GM12801 (cell line): ENCODE measurements around the gene ITGB2.

Experiments used
- TF ChIP-seq, protein P1 (sequence below): IDR thresholded peaks from one replicate; pipeline ENCODE4 v1.5.1; 2011; ENCODE audit warnings: control low read depth; ENCODE audit not compliant: insufficient read length; ENCODE audit errors: extremely low read depth

The ITGB2 gene

DNA sequence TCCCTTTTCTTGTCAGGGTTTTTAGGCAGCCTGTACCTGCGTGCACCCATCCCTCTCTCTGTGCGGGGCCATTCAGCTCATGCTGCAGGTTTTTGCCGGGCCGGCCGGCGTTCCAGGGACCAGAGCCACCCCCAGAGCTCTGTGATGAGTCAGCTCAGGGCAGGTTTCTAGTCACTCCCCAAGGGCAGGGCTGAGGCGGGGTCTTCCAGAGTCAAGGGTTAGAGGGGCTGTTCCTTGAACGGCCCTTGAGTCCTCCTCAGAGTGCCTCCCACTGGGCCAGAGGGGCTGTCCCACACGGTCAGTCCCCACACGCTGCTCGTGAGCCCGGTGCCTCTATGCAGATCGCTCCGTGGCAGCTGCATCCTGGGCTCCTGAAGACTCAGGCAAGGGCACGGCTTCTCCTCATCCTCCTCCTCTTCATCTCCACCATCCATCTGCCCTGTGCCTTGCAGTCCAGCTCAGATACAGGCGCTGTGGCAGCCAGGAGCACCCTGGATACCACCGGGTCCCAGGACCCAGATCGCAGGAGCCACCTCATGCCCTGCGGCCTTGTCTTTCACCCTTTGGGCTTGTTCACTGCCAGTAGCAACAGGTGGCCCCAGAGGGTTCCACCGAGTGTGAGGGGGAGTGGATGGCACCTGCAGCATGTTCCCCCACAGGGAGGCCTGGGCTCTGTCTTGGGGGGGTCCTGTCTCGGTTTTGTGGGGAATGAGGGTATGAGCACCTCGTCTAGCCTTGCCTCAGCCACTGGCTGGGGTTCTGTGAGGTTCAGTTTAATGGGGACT lies 36.5 kb upstream of the ITGB2 start:
- TF ChIP-seq, protein P1, sequence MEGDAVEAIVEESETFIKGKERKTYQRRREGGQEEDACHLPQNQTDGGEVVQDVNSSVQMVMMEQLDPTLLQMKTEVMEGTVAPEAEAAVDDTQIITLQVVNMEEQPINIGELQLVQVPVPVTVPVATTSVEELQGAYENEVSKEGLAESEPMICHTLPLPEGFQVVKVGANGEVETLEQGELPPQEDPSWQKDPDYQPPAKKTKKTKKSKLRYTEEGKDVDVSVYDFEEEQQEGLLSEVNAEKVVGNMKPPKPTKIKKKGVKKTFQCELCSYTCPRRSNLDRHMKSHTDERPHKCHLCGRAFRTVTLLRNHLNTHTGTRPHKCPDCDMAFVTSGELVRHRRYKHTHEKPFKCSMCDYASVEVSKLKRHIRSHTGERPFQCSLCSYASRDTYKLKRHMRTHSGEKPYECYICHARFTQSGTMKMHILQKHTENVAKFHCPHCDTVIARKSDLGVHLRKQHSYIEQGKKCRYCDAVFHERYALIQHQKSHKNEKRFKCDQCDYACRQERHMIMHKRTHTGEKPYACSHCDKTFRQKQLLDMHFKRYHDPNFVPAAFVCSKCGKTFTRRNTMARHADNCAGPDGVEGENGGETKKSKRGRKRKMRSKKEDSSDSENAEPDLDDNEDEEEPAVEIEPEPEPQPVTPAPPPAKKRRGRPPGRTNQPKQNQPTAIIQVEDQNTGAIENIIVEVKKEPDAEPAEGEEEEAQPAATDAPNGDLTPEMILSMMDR = no peak

DNA sequence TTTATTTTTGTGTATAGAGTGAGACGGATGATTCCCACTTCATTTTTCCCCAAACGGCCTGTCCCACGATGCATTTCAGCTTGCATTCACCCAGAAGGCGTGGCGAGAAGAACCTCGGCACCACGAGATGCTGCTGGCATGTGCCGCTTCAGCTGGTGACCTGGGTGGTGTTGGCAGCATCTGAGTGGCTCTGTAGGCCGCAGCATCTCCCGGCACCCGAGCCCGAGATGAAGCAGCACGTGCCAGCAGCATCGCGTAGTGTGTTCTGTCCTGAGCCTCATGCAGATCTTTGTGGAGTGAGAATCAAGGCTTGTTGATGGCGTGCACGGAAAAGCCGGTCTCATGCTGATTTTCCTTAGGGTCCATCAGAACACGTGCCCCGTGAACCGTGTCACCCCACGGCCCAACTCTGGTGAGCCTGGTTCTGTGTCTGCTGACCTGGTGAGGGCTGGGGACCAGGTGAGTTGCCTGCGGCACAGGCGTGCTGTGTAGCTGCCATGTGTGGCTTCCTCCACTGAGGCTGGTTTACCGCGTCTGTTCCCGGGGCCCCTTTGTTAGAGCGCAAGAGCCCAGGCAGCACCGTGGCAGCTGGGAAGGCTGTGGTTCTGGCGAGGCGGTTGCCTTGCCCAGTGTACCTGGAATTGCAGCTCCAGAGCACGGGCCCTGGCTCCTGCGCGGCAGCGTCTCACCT lies 35.8 kb upstream of the ITGB2 start:
- TF ChIP-seq, protein P1 = no peak

DNA sequence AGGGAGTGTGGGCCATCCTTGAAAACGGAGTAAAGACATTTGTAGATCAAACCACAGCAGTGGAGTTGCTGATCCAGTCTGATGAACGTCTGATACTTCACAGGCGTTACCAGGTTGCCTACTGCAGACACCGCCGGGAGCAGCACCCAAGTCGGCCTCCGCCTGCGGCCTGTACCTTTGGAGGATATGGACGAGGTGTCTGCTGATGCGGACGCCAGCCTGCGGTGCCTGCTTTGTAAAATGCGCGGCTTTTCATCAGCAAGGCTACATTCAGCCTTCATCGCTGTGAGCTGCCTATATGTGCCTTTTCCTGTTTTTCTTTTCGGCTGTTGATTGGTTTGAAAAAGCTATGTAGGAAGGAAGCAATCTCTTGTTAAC lies 35.1 kb upstream of the ITGB2 start:
- TF ChIP-seq, protein P1 = no peak

DNA sequence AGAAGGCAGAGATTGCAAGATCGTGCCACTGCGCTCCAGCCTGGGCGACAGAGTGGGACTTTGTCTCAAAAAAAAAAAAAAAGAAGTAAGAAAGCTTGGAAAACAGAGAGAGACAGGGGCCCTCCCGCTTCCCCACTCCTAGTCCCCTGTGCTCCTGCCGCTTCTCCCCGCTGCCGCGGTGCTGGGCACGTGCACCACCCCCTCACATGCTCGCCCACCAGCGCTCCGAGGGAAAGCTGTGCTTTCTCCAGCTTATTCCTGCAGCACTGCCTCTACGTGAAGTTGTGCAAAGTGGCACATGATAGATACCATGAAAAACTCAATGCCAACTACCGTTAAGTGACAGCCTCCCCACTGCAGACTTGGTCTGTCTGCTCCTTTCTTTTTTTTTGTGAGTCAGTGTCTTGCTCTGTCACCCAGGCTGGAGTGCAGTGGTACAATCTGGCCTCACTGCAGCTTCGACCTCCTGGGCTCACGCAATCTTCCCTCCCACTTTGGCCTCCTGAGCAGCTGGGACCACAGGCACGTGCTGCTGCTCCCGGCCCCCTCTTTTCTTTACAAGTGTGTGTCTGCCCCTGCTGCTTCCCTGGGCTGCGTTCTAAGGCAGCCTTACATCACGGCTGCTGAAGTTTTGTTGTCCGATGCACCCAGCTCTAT lies 34.6 kb upstream of the ITGB2 start:
- TF ChIP-seq, protein P1 = no peak

DNA sequence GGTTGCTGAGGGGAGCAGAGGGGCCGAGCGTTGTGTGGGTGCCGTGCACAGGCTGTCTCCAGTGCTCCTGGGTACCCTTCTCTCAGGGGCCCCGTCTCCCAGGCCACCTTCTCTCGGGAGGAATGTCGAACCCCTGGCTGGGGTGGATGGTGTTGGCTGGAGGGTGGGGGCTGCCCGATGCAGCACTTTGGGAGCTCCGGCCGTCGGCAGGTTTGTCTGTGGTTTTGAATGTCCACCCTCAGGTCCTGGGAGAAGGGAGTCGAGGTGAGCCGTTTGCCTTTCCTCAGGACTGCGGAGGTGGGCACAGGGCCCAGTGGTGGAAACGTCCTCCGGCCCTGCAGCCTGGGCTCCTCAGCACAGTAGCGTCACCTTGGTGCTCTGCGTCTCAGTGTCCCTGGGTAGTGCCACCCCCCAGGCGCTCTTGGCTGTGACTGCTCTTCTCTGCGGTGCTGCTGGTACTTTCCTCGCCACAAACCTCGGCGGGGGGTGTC lies 33.6 kb upstream of the ITGB2 start:
- TF ChIP-seq, protein P1 = no peak

DNA sequence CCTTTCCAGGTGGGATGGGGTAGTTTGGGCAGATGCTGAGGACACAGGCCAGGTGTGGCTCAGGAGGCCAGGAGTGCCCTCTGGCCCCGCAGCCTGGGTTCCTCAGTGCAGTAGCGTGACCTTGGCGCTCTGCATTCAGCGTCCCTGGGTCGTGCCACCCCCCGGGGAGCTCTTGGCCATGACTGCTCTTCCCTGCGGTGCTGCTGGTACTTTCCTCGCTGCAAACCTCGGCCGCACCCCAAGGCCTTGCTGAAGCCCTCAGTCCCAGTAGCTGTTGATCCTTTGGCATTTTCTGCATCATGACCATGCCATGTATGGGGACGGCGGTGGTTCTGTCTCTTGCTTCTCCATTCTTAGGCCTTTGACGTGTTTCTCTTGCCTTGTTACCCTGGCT lies 32.9 kb upstream of the ITGB2 start:
- TF ChIP-seq, protein P1 = no peak

DNA sequence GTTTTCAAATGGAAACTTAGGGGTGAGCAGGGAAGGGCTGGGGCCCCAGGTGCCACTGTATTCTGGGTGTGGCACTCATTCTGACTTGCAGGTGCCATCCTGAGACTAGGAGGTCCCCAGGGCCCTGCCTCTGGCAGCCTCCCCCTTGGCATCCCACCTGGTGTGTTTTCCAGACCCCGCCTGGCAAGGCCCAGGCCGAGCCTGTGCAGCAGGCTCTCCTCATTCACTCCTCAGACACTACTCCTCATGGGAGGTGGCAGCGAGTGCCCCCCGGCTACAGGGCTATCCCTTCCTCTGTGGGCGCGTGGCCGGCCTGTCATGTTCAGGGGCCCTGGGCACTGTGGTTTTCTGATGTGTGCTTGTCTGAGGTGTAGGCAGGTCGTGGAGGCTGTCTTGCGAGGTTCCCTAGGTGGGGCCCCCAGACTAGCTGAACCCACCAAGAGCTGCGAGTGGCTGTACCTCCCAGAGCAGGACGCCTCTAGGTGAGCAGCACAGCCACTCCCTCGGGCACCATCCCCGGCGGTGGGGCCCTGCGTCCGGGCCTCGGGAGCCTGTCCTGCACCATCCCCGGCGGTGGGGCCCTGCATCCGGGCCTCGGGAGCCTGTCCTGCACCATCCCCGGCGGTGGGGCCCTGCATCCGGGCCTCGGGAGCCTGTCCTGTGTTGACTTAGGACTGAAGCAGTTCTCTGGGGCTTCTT lies 32.4 kb upstream of the ITGB2 start:
- TF ChIP-seq, protein P1 = no peak
